AG09309 (cell line): ENCODE data around the gene NEGR1.

Source experiments
- DNase-seq: peaks from one replicate; pipeline ENCODE4 v3.0.0-alpha.2; 2010; ENCODE audit warnings: low read depth
- H3K4me3 ChIP-seq: 2 replicates; pipeline ENCODE4 v1.5.1; 2011; ENCODE audit warnings: mild to moderate bottlenecking, low read depth, low read length, moderate library complexity; ENCODE audit not compliant: control insufficient read depth
- TF ChIP-seq, protein P1 (sequence below): IDR thresholded peaks from 2 replicates; pipeline ENCODE4 v1.5.1; 2011; ENCODE audit warnings: mild to moderate bottlenecking, low read depth, low read length, inconsistent platforms; ENCODE audit not compliant: insufficient read depth, control insufficient read depth; ENCODE audit errors: missing control alignments

Gene NEGR1

GRCh38 chr1:71438626-71439025 lies 843.7 kb downstream of the NEGR1 start:
- TF ChIP-seq, protein P1, sequence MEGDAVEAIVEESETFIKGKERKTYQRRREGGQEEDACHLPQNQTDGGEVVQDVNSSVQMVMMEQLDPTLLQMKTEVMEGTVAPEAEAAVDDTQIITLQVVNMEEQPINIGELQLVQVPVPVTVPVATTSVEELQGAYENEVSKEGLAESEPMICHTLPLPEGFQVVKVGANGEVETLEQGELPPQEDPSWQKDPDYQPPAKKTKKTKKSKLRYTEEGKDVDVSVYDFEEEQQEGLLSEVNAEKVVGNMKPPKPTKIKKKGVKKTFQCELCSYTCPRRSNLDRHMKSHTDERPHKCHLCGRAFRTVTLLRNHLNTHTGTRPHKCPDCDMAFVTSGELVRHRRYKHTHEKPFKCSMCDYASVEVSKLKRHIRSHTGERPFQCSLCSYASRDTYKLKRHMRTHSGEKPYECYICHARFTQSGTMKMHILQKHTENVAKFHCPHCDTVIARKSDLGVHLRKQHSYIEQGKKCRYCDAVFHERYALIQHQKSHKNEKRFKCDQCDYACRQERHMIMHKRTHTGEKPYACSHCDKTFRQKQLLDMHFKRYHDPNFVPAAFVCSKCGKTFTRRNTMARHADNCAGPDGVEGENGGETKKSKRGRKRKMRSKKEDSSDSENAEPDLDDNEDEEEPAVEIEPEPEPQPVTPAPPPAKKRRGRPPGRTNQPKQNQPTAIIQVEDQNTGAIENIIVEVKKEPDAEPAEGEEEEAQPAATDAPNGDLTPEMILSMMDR = no peak
- no peak overlapping the region for H3K4me3 ChIP-seq
- no peak for DNase-seq

DNA sequence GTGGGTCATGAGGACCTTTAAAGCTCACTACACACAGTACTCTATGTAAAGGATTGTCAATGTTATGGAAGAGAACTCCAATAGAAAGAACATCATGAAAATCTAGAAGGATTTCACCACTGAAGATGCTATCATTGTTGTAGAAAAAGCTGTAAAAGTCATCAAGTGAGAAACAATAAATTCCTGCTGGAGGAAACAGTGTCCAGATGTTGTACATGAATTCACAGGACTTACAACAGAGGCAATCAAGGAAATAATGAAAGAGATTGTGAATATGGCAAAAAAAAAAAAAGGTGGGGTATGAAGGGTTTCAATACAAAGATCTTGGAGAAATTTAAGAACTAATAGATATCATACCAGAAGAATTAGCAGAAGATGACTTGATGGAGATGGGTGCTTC lies 846.4 kb downstream of the NEGR1 start:
- DNase-seq = no peak
- H3K4me3 ChIP-seq = no peak overlapping the region
- TF ChIP-seq, protein P1 = no peak

DNA sequence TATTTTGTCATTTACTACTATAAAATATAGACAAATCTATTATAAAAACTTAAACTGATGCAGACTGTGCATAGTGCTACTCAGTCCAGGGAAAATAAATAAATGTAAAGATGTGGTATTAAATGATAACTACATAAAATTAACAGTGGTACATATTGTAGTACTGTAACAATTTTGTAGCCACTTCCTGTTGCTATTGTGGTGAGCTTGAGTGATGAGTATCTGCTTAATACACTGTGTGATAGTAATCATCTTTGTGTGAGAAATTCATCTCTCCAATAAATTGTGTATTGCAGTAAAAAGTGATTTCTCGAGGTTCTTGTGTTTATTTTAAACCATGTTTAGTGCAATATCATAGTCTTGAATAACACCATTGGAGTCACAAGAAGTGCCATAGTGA lies 848.1 kb downstream of the NEGR1 start:
- no peak for DNase-seq
- TF ChIP-seq, protein P1 = no peak
- no peak overlapping the region for H3K4me3 ChIP-seq

DNA sequence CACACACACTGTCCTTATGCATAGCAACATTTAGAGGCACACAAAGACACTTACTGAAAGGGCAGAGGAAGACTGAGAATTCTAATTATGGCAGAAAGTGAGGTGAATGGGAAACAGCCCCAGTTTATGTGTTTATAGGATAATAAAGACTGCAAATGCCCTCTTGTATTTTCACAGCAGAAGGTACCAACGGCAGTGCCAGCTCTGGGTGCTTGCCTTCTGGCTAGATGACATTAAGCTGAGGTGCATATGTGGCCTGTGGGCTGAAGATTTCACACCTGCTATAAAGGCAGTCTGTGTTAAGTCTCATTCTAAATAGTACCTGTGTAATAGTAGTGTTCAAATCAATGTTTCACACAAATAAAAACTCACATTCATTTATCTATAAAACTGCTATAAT lies 854.3 kb downstream of the NEGR1 start:
- TF ChIP-seq, protein P1 = no peak
- H3K4me3 ChIP-seq = no peak overlapping the region
- DNase-seq = no peak

- no peak overlapping the region for H3K4me3 ChIP-seq
- TF ChIP-seq, protein P1 = no peak
- DNase-seq = no peak
These were observed 855.3 kb downstream of the NEGR1 start for GRCh38 chr1:71427066-71427465.

DNA sequence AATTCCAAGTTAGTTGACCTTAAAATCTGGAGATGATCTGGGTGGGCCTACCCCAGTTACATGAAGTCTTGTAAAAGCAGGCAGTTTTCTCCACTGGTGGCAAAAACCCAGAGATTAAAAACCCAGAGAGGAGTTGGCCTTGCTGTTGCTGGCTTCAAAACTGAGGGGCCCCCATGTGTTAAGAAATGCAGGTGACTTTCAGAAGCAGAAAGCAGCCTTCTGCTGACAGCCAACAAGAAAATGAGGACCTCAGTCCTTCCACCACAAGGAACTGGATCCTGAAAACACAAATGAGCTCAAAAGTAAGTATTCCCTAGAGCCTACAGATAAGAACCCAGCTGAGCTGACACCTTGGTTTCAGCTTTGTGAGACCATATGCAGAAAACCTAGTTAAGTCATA lies 857.8 kb downstream of the NEGR1 start:
- no peak for DNase-seq
- TF ChIP-seq, protein P1 = no peak
- no peak overlapping the region for H3K4me3 ChIP-seq

- no peak overlapping the region for H3K4me3 ChIP-seq
- TF ChIP-seq, protein P1 = no peak
- DNase-seq = no peak
These were observed 860.1 kb downstream of the NEGR1 start for GRCh38 chr1:71422221-71422620.
